NOMO-1 treated with dmso at 0.1 percent for 144 hours (cell line): ENCODE data around the gene IQSEC1.

Source experiments
- DNase-seq: peaks from one replicate; lab custom pipeline; 2025; ENCODE audit not compliant: unreplicated experiment; lab: John Stamatoyannopoulos, UW

IQSEC1 gene

DNA sequence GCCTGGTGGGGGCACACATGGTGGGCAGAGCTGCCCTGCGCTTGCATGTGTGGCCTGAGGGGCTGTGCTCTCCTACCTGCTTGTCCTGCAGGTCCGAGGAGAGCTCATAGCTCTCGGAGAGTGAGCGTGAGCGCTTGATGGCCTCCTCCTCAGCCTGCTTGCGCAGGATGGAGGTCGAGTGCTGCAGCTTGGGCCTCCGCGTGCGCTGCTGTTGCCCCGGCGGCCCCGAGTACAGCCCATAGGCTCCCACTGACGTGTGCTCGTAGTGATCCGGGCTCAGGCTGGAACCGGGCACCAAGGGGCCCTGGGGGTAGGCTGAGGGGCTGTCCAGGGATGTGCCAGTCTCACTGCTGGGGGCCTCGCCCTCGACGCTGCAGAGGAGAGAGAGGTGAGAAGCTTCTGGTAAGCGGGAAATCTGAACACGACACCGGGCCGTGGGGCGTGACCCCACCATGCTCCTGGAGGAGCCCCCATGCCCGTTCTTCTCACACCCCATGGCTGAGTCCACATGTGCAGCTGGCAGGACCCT is 131.7 kb downstream of the IQSEC1 start:
- DNase-seq: no peak

DNA sequence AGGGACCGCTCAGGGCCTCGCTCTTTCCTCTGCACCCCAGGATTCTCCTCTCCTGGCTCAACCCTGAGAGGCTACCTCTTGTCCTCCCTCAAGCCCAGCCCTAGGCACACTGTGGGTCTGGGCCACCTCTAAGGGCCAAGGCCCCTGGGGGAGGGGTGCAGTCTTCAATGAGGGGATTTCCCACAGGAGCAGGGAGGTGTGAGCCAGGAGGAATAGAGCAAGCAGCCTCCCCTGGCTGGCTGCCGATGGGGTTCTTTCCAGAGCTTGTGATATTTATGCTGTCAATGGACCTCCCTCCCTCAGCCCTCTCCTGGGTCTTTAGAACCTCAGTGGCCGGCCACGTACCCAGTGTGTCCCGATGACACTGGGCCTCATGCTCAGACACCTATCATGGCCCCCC is 132.4 kb downstream of the IQSEC1 start:
- no peak for DNase-seq

DNA sequence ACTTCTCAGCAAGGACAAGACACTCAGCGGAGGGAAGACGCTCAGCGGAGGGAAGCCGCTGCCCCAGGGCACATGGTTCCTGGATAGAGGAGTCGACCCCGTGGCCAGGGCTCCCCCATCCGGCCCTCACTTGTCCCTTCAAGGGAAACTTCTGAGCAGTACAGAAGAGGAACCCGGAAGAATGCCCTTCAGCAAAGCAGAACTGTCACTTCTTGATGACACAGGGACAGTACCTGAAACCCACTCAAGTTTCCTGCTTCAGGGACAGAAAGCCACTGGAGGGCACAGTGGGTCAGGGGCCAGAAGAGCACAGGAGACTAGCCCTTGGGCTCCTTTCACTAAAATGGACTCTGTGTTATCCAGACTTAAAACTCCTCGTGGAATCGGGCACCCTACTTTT is 134.1 kb downstream of the IQSEC1 start:
- no peak for DNase-seq

GRCh38 chr3:12938258-12938711 is 134.9 kb downstream of the IQSEC1 start:
- DNase-seq: no peak

GRCh38 chr3:12935861-12936830 is 137.1 kb downstream of the IQSEC1 start:
- DNase-seq: no peak

DNA sequence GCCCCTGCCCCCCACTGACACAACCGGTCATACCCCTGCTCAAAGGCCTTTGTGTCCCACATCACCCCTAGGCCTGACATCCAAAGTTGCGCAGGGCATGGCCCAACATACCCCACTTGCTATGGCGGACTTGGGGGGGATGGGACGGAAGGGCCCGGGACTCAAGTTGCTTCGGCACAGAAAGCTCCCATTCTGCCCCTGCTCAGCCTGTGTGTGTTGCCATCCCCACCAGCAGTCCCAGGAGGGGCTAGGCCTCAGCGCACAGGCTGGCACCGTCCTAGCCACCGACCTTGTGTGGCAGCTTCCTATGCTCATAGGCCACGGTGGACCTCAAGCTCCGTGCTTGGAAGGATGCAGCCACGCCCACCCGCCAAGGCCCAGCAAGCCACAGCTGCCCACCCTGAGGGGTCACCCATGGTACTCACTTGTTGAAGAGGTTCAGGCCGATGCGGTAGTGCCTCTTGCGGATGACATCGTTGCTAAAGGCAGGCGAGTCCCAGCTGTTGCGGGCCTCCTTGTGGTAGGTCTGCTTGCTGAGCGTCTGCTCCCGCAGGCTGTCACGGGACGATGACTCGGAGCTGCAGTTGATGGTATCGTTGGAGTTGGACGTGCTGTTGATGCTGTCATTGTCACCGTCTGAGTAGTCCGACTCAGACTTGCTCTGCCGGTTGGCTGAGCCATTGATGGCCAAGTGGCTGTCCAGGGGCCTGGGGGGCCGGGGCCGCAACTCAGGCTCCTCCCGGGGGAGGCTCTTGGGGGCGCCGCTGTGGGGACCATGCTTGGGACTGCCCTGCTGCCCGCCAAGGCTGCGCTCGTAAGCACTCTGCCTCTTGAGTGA is 138.0 kb downstream of the IQSEC1 start:
- DNase-seq: no peak

- DNase-seq: no peak
Observed at GRCh38 chr3:12934431-12934830, 138.8 kb downstream of the IQSEC1 start.

GRCh38 chr3:12933901-12934300 is 139.3 kb downstream of the IQSEC1 start:
- no peak for DNase-seq

DNA sequence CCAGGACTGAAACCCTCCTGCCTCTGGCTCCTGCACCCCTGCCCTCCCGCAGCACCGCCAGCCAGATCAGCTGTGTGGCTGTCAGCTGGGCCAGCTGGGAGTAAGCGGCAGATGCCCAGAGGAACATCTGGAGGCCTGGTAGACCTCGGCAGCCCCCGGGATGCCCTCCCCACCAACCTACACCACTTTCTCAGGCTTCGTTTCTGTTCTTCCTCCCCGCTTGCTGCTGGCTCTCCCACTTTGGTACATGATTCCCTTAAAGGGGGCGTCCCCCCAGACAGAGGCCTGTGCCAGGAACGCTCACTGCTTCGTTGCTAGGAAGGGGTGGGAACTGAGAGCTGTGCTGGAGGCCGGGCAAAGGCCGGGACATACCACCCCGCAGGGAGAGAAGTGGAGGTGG is 140.5 kb downstream of the IQSEC1 start:
- no peak for DNase-seq

DNA sequence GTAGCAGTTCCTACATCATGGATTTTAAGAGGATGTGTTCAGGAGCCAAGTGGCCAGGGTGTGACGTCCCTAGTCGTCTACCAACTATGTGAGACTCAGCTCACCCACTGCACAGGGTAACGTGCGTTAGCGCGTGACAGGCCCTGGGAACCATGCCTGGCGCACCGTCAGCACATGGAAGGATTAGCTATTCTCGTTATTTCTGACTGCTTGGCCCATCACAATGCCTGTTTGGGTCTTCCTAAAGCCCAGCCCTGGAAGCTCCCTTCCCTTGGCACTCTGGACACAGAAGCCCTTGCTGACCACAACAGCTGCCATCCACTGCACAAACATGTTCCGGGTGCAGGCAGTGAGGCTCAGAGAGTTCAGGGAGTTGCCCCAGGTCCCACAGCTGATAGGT is 140.9 kb downstream of the IQSEC1 start:
- no peak for DNase-seq

DNA sequence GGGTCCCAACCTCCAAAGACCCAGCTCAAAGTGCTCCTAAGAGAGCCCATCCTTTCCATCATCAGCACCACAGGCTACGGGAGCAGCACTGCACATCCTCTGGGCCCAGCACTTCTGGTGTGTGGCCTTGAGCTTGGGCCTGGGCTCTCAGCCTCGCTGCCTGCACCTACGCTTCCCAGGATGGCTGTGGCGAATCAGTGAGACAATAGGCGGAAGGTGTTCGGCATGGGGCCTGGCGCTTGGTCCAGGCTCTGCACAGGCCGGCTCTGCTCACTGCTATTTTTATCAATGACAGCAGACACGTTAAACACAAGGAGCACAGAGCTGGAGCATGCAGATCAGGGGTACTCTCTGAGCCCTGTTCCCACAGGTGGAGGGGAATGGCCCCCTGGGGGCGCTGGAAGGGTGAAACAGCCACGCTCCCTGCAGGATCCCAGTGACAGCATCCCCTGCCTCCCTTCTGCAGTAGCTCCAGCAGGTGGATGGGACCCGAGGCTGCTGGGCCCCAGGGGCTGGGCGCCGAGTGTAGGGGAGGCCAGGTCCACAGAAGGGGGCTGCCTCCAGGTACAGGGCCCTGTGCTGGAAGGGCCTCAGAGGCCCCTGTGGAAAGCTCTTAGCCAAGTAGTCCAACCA is 141.8 kb downstream of the IQSEC1 start:
- DNase-seq: no peak

DNA sequence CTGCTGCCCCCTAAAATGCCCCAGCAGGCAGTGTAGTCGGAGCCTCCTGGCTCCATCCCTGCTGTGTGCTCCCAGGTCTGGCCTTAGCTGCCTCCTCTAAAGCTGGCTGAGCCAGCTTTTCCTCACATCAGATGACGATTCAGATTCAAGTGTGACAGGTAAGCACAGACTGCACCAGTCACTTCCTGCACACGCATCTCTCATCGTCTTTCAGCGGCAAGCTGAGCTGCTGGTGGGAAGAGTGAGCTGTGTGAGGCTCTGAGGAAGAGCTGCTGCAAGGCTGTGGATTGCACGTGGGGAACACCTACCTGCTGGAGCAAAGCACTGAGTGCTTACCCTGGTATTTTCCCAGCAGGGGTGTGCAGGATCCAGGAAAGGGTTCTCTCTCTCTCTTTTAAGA is 143.4 kb downstream of the IQSEC1 start:
- DNase-seq: no peak

- DNase-seq: no peak
Observed at GRCh38 chr3:12926660-12927059, 146.6 kb downstream of the IQSEC1 start.

GRCh38 chr3:12925648-12926047 is 147.6 kb downstream of the IQSEC1 start:
- no peak for DNase-seq

GRCh38 chr3:12924437-12924836 is 148.8 kb downstream of the IQSEC1 start:
- no peak for DNase-seq

- no peak for DNase-seq
Observed at GRCh38 chr3:12922881-12923431, 150.3 kb downstream of the IQSEC1 start.

- no peak for DNase-seq
Observed at GRCh38 chr3:12922306-12922705, 150.9 kb downstream of the IQSEC1 start.

GRCh38 chr3:12921736-12922135 is 151.5 kb downstream of the IQSEC1 start:
- no peak for DNase-seq

- DNase-seq: no peak
Observed at GRCh38 chr3:12920967-12921366, 152.3 kb downstream of the IQSEC1 start.

GRCh38 chr3:12919205-12919604 is 154.0 kb downstream of the IQSEC1 start:
- DNase-seq: no peak

DNA sequence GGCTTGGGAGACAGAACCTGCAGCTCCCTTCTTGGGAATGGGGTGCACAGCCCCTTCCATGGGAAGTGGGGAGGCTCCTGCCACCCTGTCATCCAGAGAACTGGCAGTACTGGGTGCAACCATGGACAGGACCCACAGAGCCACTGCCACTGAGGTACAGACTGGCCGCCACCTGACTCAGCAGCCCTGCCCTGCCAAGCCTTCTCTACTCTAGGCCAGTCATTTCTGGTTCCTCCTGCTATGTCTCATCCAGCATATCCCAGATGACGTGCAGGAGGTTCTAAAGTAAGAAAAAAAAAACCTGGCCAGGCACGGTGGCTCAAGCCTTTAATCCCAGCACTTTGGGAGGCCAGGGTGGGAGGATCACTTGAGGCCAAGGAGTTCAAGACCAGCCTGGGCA is 155.0 kb downstream of the IQSEC1 start:
- no peak for DNase-seq
